Astrocyte of the spinal cord (primary cell): ENCODE results near the gene ARHGAP22.

Experiments
- DNase-seq: peaks from one replicate; pipeline ENCODE4 v3.0.0; 2011; ENCODE audit warnings: low read depth, low spot score
- H3K4me3 ChIP-seq: 2 replicates; pipeline ENCODE4 v1.5.1; 2011; ENCODE audit warnings: low read depth, mild to moderate bottlenecking, low read length, moderate library complexity
- in situ Hi-C: cut with HindIII; loops from 2 replicates; pipeline ENCODE4 v1.10.0; 2017; ENCODE audit warnings: low sequenced_read_pairs
- TF ChIP-seq, protein P1 (sequence below): IDR thresholded peaks from 2 replicates; pipeline ENCODE4 v1.5.1; 2012; ENCODE audit warnings: low read depth, mild to moderate bottlenecking, low read length, inconsistent platforms

ARHGAP22 gene

DNA sequence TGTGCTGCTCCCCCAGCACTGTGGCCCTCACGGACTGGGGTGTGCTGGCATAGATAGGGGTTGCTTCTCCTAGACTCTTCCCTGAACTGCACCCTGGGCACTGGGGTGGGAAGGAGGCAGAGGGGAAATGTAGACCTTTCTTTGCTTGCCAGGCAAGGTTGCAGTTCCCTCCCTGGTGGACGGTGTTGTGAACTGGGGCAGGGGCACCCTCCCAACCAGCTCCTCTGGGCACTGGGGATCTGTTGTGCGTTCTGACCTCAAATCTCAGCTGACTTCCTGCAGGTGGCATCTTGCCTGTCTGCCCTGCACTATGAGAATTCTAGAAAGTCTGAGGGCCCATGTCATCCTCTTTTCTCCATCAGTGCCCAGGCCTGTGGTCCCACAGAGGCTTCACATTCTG is 53.9 kb downstream of the ARHGAP22 start:
- in situ Hi-C loops, result no loop called here
- H3K4me3 ChIP-seq, result no peak overlapping the region
- DNase-seq, result no peak
- TF ChIP-seq, protein P1, sequence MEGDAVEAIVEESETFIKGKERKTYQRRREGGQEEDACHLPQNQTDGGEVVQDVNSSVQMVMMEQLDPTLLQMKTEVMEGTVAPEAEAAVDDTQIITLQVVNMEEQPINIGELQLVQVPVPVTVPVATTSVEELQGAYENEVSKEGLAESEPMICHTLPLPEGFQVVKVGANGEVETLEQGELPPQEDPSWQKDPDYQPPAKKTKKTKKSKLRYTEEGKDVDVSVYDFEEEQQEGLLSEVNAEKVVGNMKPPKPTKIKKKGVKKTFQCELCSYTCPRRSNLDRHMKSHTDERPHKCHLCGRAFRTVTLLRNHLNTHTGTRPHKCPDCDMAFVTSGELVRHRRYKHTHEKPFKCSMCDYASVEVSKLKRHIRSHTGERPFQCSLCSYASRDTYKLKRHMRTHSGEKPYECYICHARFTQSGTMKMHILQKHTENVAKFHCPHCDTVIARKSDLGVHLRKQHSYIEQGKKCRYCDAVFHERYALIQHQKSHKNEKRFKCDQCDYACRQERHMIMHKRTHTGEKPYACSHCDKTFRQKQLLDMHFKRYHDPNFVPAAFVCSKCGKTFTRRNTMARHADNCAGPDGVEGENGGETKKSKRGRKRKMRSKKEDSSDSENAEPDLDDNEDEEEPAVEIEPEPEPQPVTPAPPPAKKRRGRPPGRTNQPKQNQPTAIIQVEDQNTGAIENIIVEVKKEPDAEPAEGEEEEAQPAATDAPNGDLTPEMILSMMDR, result no peak

DNA sequence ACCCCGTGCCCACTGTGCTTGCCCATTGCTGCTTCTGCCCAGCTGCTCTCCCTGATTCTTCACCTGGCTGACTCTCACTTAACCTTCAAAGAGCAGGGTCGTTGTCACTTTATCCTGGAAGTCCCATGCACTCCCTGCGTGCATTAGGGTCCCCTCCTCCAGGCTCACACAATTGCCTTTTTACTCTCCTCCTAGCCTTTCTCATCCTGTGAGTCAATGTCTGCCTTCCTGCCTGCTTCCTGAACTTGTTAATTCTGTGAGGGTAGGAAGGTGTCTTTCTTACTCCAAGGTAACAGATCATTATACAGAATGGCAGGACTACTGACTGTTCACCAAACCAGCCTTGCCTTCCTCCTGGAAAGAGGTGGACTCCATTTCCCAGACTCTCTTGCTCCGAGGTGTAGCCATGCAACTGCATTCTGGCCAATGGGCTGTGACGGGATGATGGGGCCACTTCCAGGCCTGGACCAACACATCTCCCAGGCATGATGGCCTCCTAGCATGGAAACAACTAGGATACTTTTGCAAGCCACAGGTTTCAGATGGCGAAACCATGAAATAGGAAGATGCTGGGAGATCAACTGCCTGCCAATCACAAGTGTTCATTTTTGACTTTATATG is 54.7 kb downstream of the ARHGAP22 start:
- in situ Hi-C loops, result no loop called here
- TF ChIP-seq, protein P1, result no peak
- DNase-seq, result no peak
- H3K4me3 ChIP-seq, result no peak overlapping the region

DNA sequence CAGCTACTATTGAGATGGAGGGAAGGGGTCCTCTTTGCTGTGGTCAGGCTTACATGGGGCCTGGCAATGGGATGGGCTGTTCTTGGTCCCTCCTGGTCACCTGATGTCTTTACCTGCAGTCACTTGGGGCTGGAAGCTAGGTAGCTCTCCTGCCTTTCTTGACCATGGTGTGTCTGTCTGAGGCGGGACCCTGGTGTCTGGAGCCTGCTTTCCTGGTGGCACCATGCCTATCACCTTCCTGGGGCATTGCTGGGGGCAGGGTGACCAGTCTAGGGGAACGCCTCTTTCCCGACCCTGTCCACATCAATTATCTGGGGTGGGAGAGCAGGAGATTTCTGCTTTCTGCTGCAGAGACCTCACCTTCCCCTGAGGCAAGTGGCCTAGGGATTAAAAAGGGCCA is 55.6 kb downstream of the ARHGAP22 start:
- no peak overlapping the region for H3K4me3 ChIP-seq
- TF ChIP-seq, protein P1, result no peak
- in situ Hi-C loops, result no loop called here
- no peak for DNase-seq

DNA sequence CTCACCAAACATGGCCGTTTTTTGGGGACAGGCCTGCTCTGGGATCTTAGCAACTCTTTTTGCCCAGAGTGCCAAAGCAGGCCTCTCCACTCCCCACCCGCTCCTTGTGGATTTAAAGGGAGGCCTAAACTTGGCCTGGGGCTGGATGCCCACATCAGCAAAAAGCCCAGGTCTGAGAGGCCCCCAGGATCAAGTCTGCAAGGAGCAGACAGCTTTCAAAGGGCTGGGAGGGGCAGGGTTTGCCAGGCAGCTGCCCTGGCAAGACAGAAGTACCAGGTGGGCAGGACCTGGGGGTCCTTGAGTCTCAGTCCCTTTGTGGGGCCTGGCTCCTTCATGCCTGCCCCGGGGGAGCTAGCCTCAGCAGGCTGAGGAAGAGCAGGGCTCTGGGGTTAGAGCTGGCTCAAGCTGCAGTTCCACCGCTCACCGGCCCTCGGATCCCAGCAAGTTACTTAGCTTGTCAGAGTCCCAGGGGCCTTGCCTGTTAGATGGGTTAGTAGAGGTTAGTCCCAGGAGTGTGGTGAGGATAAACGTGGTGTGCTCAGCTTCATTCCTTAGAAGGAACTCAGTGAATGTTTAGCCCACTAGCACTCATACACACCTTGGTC is 56.2 kb downstream of the ARHGAP22 start:
- no peak for DNase-seq
- in situ Hi-C loops, result no loop called here
- no peak overlapping the region for H3K4me3 ChIP-seq
- TF ChIP-seq, protein P1, result no peak

DNA sequence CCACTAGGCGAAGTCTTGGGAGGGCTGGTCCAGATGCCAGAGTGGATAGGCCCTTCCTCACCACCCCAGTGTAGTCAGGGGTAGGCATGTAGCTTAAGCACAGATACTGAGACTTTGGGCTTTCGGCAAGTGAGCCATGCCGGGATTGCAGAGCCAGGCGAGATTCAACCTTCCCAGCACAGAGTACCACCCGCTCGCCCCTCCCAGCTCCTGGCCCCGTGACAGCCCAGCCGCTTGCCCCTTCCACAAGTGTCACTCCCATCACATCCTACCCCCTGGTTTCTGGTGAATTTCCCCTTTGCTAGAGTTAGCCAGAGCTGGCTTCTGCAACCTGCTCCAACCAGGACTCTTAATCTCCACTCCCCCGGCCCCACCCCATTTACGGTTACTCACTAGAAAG is 56.9 kb downstream of the ARHGAP22 start:
- H3K4me3 ChIP-seq, result no peak overlapping the region
- in situ Hi-C loops, result no loop called here

DNA sequence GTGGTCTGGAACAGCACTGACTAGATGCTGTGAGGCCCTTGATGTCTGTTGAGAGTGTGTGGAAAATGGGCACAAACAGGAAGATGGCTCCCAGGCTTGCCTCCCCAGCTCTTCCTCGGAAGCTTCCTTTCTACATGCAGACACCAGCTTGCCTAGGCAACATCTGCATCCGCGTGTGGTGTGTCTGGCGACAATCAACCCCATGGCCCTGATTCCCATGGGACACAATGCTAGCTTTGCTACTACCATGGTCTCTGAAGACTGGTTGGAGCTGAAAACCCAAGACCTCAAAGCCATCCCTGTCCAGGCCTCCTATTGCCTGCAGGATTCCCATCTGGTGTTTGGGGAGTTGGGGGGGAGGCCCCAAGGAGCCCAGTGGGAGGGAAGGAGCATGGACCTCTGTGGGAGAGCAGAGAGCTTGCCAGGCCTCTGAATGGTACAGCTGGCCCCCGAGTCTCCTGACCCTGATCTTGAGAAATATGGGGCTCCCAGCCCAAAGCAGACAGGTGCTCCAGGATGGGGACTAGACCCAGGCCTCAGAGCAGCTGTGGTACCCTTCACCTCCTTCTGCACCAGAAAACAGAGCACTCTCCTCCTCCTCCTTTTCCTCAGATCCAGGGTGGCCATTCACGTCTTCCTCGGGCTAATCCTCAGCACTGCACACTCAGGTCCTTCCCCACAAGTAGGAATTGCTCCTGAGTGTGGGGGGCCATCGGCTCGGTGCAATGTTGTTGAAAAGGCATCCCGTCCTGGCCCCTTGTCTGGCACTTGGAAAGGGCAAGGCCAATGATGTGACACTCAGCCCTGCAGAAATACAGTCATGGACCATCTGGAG is 57.6 kb downstream of the ARHGAP22 start:
- in situ Hi-C loops, result no loop called here
- TF ChIP-seq, protein P1, result no peak
- no peak overlapping the region for H3K4me3 ChIP-seq
- DNase-seq, result no peak

More for the DNA sequence above, 56.9 kb downstream of the ARHGAP22 start:
- DNase-seq, result no peak
- TF ChIP-seq, protein P1, result no peak
